PC-3 (cell line): ENCODE data around the gene LRRFIP2. TPM values are rescaled to one million over a fixed set of nuclear protein-coding genes. Genes with fewer than 3 reads are reported as not detected.

ENCODE experiments used
- ATAC-seq: fragments of 200-7000 bp; cut with Tn5 transposase; 2 replicates; pipeline ENCODE4 v1.9.1; 2020; ENCODE audit warnings: mild to moderate bottlenecking, moderate library complexity
- BruUV-seq: library from RNA; stranded (reverse); fragments of 400-500 nt; replicated peaks from 2 replicates; lab custom pipeline; 2021; lab: Mats Ljungman, UMichigan
- CTCF ChIA-PET: fragments of 300-600 bp; sonication (Branson Sonifier 250); formaldehyde crosslinking; loops from one replicate; lab custom pipeline; 2022; ENCODE audit warnings: antibody characterized with exemption; lab: Charles Lee
- POLR2A ChIA-PET: fragments of 300-600 bp; sonication (Branson Sonifier 250); formaldehyde crosslinking; loops from one replicate; lab custom pipeline; 2022; ENCODE audit warnings: antibody characterized with exemption; ENCODE audit not compliant: unreplicated experiment; lab: Charles Lee
- DNase-seq: peaks from one replicate; pipeline ENCODE4 v3.0.0-alpha.2; 2015
- H2AFZ ChIP-seq: fragments of 300-600 bp; sonication (generic); 2 replicates; pipeline ENCODE4 v1.6.0; 2016; ENCODE audit warnings: antibody characterized with exemption, low read length
- H3F3A ChIP-seq: fragments of 300-600 bp; sonication (generic); one replicate; pipeline ENCODE4 v1.6.0; 2017; ENCODE audit warnings: antibody characterized with exemption, low read length, control low read depth, mild to moderate bottlenecking; ENCODE audit not compliant: unreplicated experiment
- H3K27ac ChIP-seq: fragments of 300-600 bp; sonication (generic); 2 replicates; pipeline ENCODE4 v1.5.1; 2016; ENCODE audit warnings: mild to moderate bottlenecking, low read length
- H3K27me3 ChIP-seq: fragments of 300-600 bp; sonication (generic); 2 replicates; pipeline ENCODE4 v1.6.1; 2016; ENCODE audit warnings: low read length, mixed read lengths
- H3K36me3 ChIP-seq: fragments of 300-600 bp; sonication (generic); 2 replicates; pipeline ENCODE4 v1.6.1; 2016; ENCODE audit warnings: low read depth, mixed run types, low read length, mixed read lengths
- H3K4me1 ChIP-seq: fragments of 300-600 bp; sonication (generic); 2 replicates; pipeline ENCODE4 v1.5.1; 2016; ENCODE audit warnings: low read length; ENCODE audit not compliant: insufficient read depth
- H3K4me2 ChIP-seq: fragments of 300-600 bp; sonication (generic); 2 replicates; pipeline ENCODE4 v1.6.0; 2016; ENCODE audit warnings: low read length
- H3K4me3 ChIP-seq: fragments of 300-600 bp; sonication (generic); 2 replicates; pipeline ENCODE4 v1.5.1; 2016; ENCODE audit warnings: mild to moderate bottlenecking, low read length, mixed read lengths
- H3K79me2 ChIP-seq: fragments of 300-600 bp; sonication (generic); 2 replicates; pipeline ENCODE4 v1.6.1; 2017; ENCODE audit warnings: low read length, mixed read lengths
- H3K9ac ChIP-seq: fragments of 300-600 bp; sonication (generic); 2 replicates; pipeline ENCODE4 v1.6.0; 2016; ENCODE audit warnings: mild to moderate bottlenecking, low read length
- H3K9me2 ChIP-seq: fragments of 300-600 bp; sonication (generic); replicated peaks from 2 replicates; pipeline ENCODE4 v1.6.1; 2016; ENCODE audit warnings: mixed run types, low read length, mixed read lengths
- H3K9me3 ChIP-seq: fragments of 300-600 bp; sonication (generic); 2 replicates; pipeline ENCODE4 v1.6.1; 2016; ENCODE audit warnings: low read length, mixed read lengths
- H4K20me1 ChIP-seq: fragments of 300-600 bp; sonication (generic); 2 replicates; pipeline ENCODE4 v1.6.1; 2016; ENCODE audit warnings: low read length, mixed read lengths
- EZH2 ChIP-seq: fragments of 300-600 bp; sonication (generic); IDR thresholded peaks from one replicate; pipeline ENCODE4 v1.6.1; 2017; ENCODE audit warnings: antibody characterized with exemption, mild to moderate bottlenecking, low read length; ENCODE audit not compliant: unreplicated experiment
- EZH2phosphoT487 ChIP-seq: fragments of 300-600 bp; sonication (generic); IDR thresholded peaks from 2 replicates; pipeline ENCODE4 v1.6.1; 2018; ENCODE audit warnings: mild to moderate bottlenecking, antibody characterized with exemption, low read length, borderline replicate concordance
- intact Hi-C: fragments of 100-400 bp; cut with micrococcal nuclease; formaldehyde crosslinking; loops from 2 replicates; pipeline ENCODE4 v1.9.0; 2023
- total RNA-seq: library from RNA; depleted of rRNA; stranded (reverse); fragments of >200 nt; gene quantifications from 2 replicates; pipeline ENCODE4 v1.2.3, GENCODE V29; 2014
- TF ChIP-seq, protein P1 (sequence below): fragments of 300-600 bp; sonication (generic); conservative IDR thresholded peaks from 2 replicates; pipeline ENCODE4 v1.5.1; 2017; ENCODE audit warnings: antibody characterized with exemption, low read depth, mild to moderate bottlenecking, low read length

The LRRFIP2 gene
- total RNA-seq, 1 experiment from 2014 or later, result 54.7 TPM

GRCh38 chr3:37118163-37118562, 56.2 kb downstream of the LRRFIP2 start:
- TF ChIP-seq EZH2, result no peak
- TF ChIP-seq, protein P1, sequence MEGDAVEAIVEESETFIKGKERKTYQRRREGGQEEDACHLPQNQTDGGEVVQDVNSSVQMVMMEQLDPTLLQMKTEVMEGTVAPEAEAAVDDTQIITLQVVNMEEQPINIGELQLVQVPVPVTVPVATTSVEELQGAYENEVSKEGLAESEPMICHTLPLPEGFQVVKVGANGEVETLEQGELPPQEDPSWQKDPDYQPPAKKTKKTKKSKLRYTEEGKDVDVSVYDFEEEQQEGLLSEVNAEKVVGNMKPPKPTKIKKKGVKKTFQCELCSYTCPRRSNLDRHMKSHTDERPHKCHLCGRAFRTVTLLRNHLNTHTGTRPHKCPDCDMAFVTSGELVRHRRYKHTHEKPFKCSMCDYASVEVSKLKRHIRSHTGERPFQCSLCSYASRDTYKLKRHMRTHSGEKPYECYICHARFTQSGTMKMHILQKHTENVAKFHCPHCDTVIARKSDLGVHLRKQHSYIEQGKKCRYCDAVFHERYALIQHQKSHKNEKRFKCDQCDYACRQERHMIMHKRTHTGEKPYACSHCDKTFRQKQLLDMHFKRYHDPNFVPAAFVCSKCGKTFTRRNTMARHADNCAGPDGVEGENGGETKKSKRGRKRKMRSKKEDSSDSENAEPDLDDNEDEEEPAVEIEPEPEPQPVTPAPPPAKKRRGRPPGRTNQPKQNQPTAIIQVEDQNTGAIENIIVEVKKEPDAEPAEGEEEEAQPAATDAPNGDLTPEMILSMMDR, result no peak
- no peak for TF ChIP-seq EZH2phosphoT487
- Histone ChIP-seq H3K79me2 (no peaks in the 10 kb centered on the region), H3K27ac (no peak overlapping the region), H3K4me1 (no peaks in the 10 kb centered on the region), H3K9me2 (no peaks in the 10 kb centered on the region), H3K9ac (no peak overlapping the region), H3K27me3 (no peaks in the 10 kb centered on the region), H3K4me3 (no peak overlapping the region), H2AFZ (no peak overlapping the region), H3K9me3 (no peaks in the 10 kb centered on the region), H3K36me3 (0 out of 2 replicates have a peak, but pooled peaks cover 4% of the 10 kb centered on the region), H3K4me2 (no peak overlapping the region), H4K20me1 (no peaks in the 10 kb centered on the region), H3F3A (no peaks in the 10 kb centered on the region)
- intact Hi-C loops, result no loop called here
- ATAC-seq (no peak), DNase-seq (no peak)
- ChIA-PET CTCF (no interaction called here), POLR2A (no interaction called here)
- BruUV-seq, result no TSS peak

DNA sequence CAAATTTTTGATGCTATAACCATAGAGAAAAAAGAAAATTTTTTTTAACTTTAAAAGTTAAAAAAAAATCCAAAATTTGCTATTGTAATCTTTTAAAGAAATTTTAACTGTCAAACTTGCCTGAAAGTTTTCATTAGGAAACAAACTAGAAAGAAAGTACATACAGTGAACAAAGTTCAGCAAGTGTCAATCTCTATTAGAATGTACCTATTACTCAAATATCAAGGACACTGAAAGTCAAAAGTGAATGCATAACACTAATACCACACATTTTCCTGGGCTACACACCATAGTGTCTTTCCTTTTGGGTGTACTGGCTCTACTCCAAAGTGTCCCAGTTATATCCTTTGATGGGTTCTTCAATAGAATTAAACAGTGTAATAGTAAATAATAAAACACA, 56.8 kb downstream of the LRRFIP2 start:
- Histone ChIP-seq H3K27me3 (no peaks in the 10 kb centered on the region), H2AFZ (no peak overlapping the region), H3K4me3 (no peak overlapping the region), H3K9me3 (no peaks in the 10 kb centered on the region), H3K4me1 (no peaks in the 10 kb centered on the region), H3K36me3 (0 out of 2 replicates have a peak, but pooled peaks cover 2% of the 10 kb centered on the region), H3K27ac (no peak overlapping the region), H3F3A (no peaks in the 10 kb centered on the region), H3K9me2 (no peaks in the 10 kb centered on the region), H3K9ac (no peak overlapping the region), H3K79me2 (no peaks in the 10 kb centered on the region), H4K20me1 (no peaks in the 10 kb centered on the region), H3K4me2 (no peak overlapping the region)
- no peak for DNase-seq
- ATAC-seq, result no peak
- CTCF ChIA-PET, result no interaction called here
- no TSS peak for BruUV-seq
- POLR2A ChIA-PET, result no interaction called here
- intact Hi-C loops, result no loop called here
- TF ChIP-seq, protein P1, result no peak
- TF ChIP-seq EZH2, result no peak
- TF ChIP-seq EZH2phosphoT487, result no peak

- Histone ChIP-seq H3K27ac (no peak overlapping the region), H3K79me2 (no peaks in the 10 kb centered on the region), H3K9me3 (no peaks in the 10 kb centered on the region), H4K20me1 (no peaks in the 10 kb centered on the region), H2AFZ (no peak overlapping the region), H3K36me3 (no peaks in the 10 kb centered on the region), H3K4me1 (no peaks in the 10 kb centered on the region), H3K4me3 (no peak overlapping the region), H3K9ac (no peak overlapping the region), H3F3A (no peaks in the 10 kb centered on the region), H3K4me2 (no peak overlapping the region), H3K9me2 (no peaks in the 10 kb centered on the region), H3K27me3 (no peaks in the 10 kb centered on the region)
- ChIA-PET CTCF (no interaction called here), POLR2A (no interaction called here)
- DNase-seq (no peak), ATAC-seq (no peak)
- intact Hi-C loops, result no loop called here
- BruUV-seq, result no TSS peak
- TF ChIP-seq, protein P1, result no peak
- TF ChIP-seq EZH2phosphoT487, result no peak
- TF ChIP-seq EZH2, result no peak
Observed at GRCh38 chr3:37116998-37117397, 57.4 kb downstream of the LRRFIP2 start.
